PC-3 (cell line): ENCODE data around the gene EPS8L3. TPM values are rescaled to one million over a fixed set of nuclear protein-coding genes. Genes with fewer than 3 reads are reported as not detected.
"Not testable (repeated sequence)": the region's sequence is repeated elsewhere in the genome, so short reads cannot be mapped to it uniquely, and the experiment has no call there.

ENCODE experiments used
- ATAC-seq: fragments of 200-7000 bp; cut with Tn5 transposase; 2 replicates; pipeline ENCODE4 v1.9.1; 2020; ENCODE audit warnings: mild to moderate bottlenecking, moderate library complexity
- BruUV-seq: library from RNA; stranded (reverse); fragments of 400-500 nt; replicated peaks from 2 replicates; lab custom pipeline; 2021; lab: Mats Ljungman, UMichigan
- CTCF ChIA-PET: fragments of 300-600 bp; sonication (Branson Sonifier 250); formaldehyde crosslinking; loops from one replicate; lab custom pipeline; 2022; ENCODE audit warnings: antibody characterized with exemption; lab: Charles Lee
- POLR2A ChIA-PET: fragments of 300-600 bp; sonication (Branson Sonifier 250); formaldehyde crosslinking; loops from one replicate; lab custom pipeline; 2022; ENCODE audit warnings: antibody characterized with exemption; ENCODE audit not compliant: unreplicated experiment; lab: Charles Lee
- DNase-seq: peaks from one replicate; pipeline ENCODE4 v3.0.0-alpha.2; 2015
- H2AFZ ChIP-seq: fragments of 300-600 bp; sonication (generic); 2 replicates; pipeline ENCODE4 v1.6.0; 2016; ENCODE audit warnings: antibody characterized with exemption, low read length
- H3F3A ChIP-seq: fragments of 300-600 bp; sonication (generic); one replicate; pipeline ENCODE4 v1.6.0; 2017; ENCODE audit warnings: antibody characterized with exemption, low read length, control low read depth, mild to moderate bottlenecking; ENCODE audit not compliant: unreplicated experiment
- H3K27ac ChIP-seq: fragments of 300-600 bp; sonication (generic); 2 replicates; pipeline ENCODE4 v1.5.1; 2016; ENCODE audit warnings: mild to moderate bottlenecking, low read length
- H3K27me3 ChIP-seq: fragments of 300-600 bp; sonication (generic); 2 replicates; pipeline ENCODE4 v1.6.1; 2016; ENCODE audit warnings: low read length, mixed read lengths
- H3K36me3 ChIP-seq: fragments of 300-600 bp; sonication (generic); 2 replicates; pipeline ENCODE4 v1.6.1; 2016; ENCODE audit warnings: low read depth, mixed run types, low read length, mixed read lengths
- H3K4me1 ChIP-seq: fragments of 300-600 bp; sonication (generic); 2 replicates; pipeline ENCODE4 v1.5.1; 2016; ENCODE audit warnings: low read length; ENCODE audit not compliant: insufficient read depth
- H3K4me2 ChIP-seq: fragments of 300-600 bp; sonication (generic); 2 replicates; pipeline ENCODE4 v1.6.0; 2016; ENCODE audit warnings: low read length
- H3K4me3 ChIP-seq: fragments of 300-600 bp; sonication (generic); 2 replicates; pipeline ENCODE4 v1.5.1; 2016; ENCODE audit warnings: mild to moderate bottlenecking, low read length, mixed read lengths
- H3K79me2 ChIP-seq: fragments of 300-600 bp; sonication (generic); 2 replicates; pipeline ENCODE4 v1.6.1; 2017; ENCODE audit warnings: low read length, mixed read lengths
- H3K9ac ChIP-seq: fragments of 300-600 bp; sonication (generic); 2 replicates; pipeline ENCODE4 v1.6.0; 2016; ENCODE audit warnings: mild to moderate bottlenecking, low read length
- H3K9me2 ChIP-seq: fragments of 300-600 bp; sonication (generic); replicated peaks from 2 replicates; pipeline ENCODE4 v1.6.1; 2016; ENCODE audit warnings: mixed run types, low read length, mixed read lengths
- H3K9me3 ChIP-seq: fragments of 300-600 bp; sonication (generic); 2 replicates; pipeline ENCODE4 v1.6.1; 2016; ENCODE audit warnings: low read length, mixed read lengths
- H4K20me1 ChIP-seq: fragments of 300-600 bp; sonication (generic); 2 replicates; pipeline ENCODE4 v1.6.1; 2016; ENCODE audit warnings: low read length, mixed read lengths
- EZH2 ChIP-seq: fragments of 300-600 bp; sonication (generic); IDR thresholded peaks from one replicate; pipeline ENCODE4 v1.6.1; 2017; ENCODE audit warnings: antibody characterized with exemption, mild to moderate bottlenecking, low read length; ENCODE audit not compliant: unreplicated experiment
- EZH2phosphoT487 ChIP-seq: fragments of 300-600 bp; sonication (generic); IDR thresholded peaks from 2 replicates; pipeline ENCODE4 v1.6.1; 2018; ENCODE audit warnings: mild to moderate bottlenecking, antibody characterized with exemption, low read length, borderline replicate concordance
- intact Hi-C: fragments of 100-400 bp; cut with micrococcal nuclease; formaldehyde crosslinking; loops from 2 replicates; pipeline ENCODE4 v1.9.0; 2023
- total RNA-seq: library from RNA; depleted of rRNA; stranded (reverse); fragments of >200 nt; gene quantifications from 2 replicates; pipeline ENCODE4 v1.2.3, GENCODE V29; 2014
- TF ChIP-seq, protein P1 (sequence below): fragments of 300-600 bp; sonication (generic); conservative IDR thresholded peaks from 2 replicates; pipeline ENCODE4 v1.5.1; 2017; ENCODE audit warnings: antibody characterized with exemption, low read depth, mild to moderate bottlenecking, low read length

Gene EPS8L3
- total RNA-seq, 1 experiment from 2014 or later = not detected

GRCh38 chr1:109801791-109802135 lies 38.0 kb upstream of the EPS8L3 start:
- H3K4me3 ChIP-seq = no peak overlapping the region
- no peaks in the 10 kb centered on the region for H3K9me2 ChIP-seq
- ATAC-seq = no peak
- DNase-seq = no peak
- no peak overlapping the region for H3K9ac ChIP-seq
- TF ChIP-seq EZH2phosphoT487 (no peak), EZH2 (no peak)
- TF ChIP-seq, protein P1, sequence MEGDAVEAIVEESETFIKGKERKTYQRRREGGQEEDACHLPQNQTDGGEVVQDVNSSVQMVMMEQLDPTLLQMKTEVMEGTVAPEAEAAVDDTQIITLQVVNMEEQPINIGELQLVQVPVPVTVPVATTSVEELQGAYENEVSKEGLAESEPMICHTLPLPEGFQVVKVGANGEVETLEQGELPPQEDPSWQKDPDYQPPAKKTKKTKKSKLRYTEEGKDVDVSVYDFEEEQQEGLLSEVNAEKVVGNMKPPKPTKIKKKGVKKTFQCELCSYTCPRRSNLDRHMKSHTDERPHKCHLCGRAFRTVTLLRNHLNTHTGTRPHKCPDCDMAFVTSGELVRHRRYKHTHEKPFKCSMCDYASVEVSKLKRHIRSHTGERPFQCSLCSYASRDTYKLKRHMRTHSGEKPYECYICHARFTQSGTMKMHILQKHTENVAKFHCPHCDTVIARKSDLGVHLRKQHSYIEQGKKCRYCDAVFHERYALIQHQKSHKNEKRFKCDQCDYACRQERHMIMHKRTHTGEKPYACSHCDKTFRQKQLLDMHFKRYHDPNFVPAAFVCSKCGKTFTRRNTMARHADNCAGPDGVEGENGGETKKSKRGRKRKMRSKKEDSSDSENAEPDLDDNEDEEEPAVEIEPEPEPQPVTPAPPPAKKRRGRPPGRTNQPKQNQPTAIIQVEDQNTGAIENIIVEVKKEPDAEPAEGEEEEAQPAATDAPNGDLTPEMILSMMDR = no peak
- no peaks in the 10 kb centered on the region for H3K79me2 ChIP-seq
- H3K4me2 ChIP-seq = no peak overlapping the region
- no peaks in the 10 kb centered on the region for H3K36me3 ChIP-seq
- H3K27ac ChIP-seq = no peak overlapping the region
- no TSS peak for BruUV-seq
- H3K9me3 ChIP-seq = no peaks in the 10 kb centered on the region
- CTCF ChIA-PET = no interaction called here
- no peaks in the 10 kb centered on the region for H4K20me1 ChIP-seq
- no peaks in the 10 kb centered on the region for H3K27me3 ChIP-seq
- intact Hi-C loops = no loop called here
- H3K4me1 ChIP-seq = no peaks in the 10 kb centered on the region
- POLR2A ChIA-PET = no interaction called here
- H2AFZ ChIP-seq = no peak overlapping the region
- no peaks in the 10 kb centered on the region for H3F3A ChIP-seq

DNA sequence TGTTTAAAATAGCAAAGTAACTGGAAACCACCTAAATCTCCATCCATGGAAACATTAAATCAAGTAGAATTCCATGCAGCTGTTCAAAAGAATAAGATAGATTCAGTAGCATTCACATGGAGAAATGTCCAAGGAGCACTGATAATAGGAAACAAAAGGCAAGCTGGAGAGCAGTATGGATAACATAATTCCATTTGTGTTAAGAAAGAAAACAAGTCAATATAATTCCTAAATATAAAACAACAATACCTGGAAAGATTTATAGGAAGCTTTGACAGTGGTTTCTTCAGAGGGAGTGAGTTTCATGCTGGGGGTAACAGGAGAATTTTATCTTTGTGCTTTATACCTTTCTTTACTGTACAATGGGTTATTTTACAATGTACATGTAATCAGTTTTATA lies 36.6 kb upstream of the EPS8L3 start:
- Histone ChIP-seq H3K4me3 (no peak overlapping the region), H3K79me2 (no peaks in the 10 kb centered on the region), H4K20me1 (no peaks in the 10 kb centered on the region), H3K9me2 (no peaks in the 10 kb centered on the region), H3K4me2 (no peak overlapping the region), H3K27ac (no peak overlapping the region), H3K9ac (no peak overlapping the region), H3F3A (no peaks in the 10 kb centered on the region), H3K27me3 (no peaks in the 10 kb centered on the region), H3K4me1 (no peaks in the 10 kb centered on the region), H2AFZ (no peak overlapping the region), H3K36me3 (no peaks in the 10 kb centered on the region), H3K9me3 (no peaks in the 10 kb centered on the region)
- ChIA-PET POLR2A (no interaction called here), CTCF (no interaction called here)
- TF ChIP-seq, protein P1 = no peak
- no peak for TF ChIP-seq EZH2
- no peak for TF ChIP-seq EZH2phosphoT487
- BruUV-seq = no TSS peak
- intact Hi-C loops = no loop called here
- DNase-seq = no peak
- no peak for ATAC-seq

DNA sequence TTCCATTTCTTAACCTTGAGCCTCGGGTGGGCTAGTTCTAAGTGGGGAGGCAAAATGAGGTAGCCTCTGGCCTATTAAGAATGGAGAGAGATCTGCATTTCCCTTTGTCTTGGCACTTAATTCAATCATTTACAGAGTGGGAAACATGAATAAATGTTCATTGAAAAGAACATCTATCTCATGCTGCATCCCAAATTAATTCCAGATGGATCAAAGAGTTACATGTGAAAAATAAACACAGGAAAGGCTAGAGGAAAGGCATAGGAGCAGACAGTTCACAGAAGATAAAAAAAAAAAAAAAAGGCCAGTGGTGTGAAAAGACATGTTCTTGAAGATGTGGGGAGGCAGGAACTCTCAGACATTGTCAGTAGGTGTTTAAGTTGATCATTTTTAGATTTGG lies 35.7 kb upstream of the EPS8L3 start:
- CTCF ChIA-PET = no interaction called here
- TF ChIP-seq EZH2phosphoT487 (no peak), EZH2 (no peak)
- TF ChIP-seq, protein P1 = no peak

DNA sequence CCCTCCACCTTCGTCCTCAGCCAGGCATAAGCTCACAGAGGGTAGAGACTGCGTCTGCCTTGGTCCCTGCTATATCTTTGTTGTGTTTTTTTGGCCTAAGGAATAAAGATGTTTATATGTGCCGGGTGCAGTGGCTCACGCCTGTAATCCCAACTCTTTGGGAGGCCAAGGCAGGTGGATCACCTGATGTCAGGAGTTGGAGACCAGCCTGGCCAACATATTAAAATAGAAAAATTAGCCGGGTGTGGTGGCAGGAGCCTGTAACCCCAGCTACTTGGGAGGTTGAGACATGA lies 33.5 kb upstream of the EPS8L3 start:
- H2AFZ ChIP-seq, H3K9me3 ChIP-seq, H3K4me3 ChIP-seq, H3K4me2 ChIP-seq, H3K27ac ChIP-seq, H3F3A ChIP-seq, H3K9me2 ChIP-seq, ATAC-seq, BruUV-seq, H3K79me2 ChIP-seq, intact Hi-C loops, POLR2A ChIA-PET, CTCF ChIA-PET, H4K20me1 ChIP-seq, H3K36me3 ChIP-seq, DNase-seq, H3K27me3 ChIP-seq, H3K9ac ChIP-seq: not testable (repeated sequence)
- peaks cover 19% of the 10 kb centered on the region for H3K4me1 ChIP-seq

More for the DNA sequence above, 35.7 kb upstream of the EPS8L3 start:
- POLR2A ChIA-PET = no interaction called here
- Histone ChIP-seq H3K79me2 (no peaks in the 10 kb centered on the region), H3F3A (no peaks in the 10 kb centered on the region), H4K20me1 (no peaks in the 10 kb centered on the region), H3K9me3 (no peaks in the 10 kb centered on the region), H3K9ac (no peak overlapping the region), H3K36me3 (no peaks in the 10 kb centered on the region), H3K4me2 (no peak overlapping the region), H3K9me2 (no peaks in the 10 kb centered on the region), H3K27me3 (no peaks in the 10 kb centered on the region), H3K4me3 (no peak overlapping the region), H2AFZ (no peak overlapping the region), H3K27ac (no peak overlapping the region), H3K4me1 (0 out of 2 replicates have a peak, but pooled peaks cover under 1% of the 10 kb centered on the region)
- intact Hi-C loops = no loop called here
- no peak for ATAC-seq
- BruUV-seq = no TSS peak
- DNase-seq = no peak
